NCI-H524 (cell line): ENCODE results near the gene PITRM1.
"Not testable (repeated sequence)": the region's sequence is repeated elsewhere in the genome, so short reads cannot be mapped to it uniquely, and the experiment has no call there.

Experiments used
- DNase-seq, 2 experiments: peaks; one replicate each; lab custom pipeline; 2025; lab: John Stamatoyannopoulos, UW

The PITRM1 gene

GRCh38 chr10:3172446-3173170, at the start of gene PITRM1:
PITRM1 (minus strand) TSS chr10:3172782; CDS start chr10:3172772, 10 bp downstream.
- peak; percentile 45 to 87 for DNase-seq

- DNase-seq = no peak
Measured at GRCh38 chr10:3222068-3222467, 49.5 kb upstream of the PITRM1 start.

- not testable (repeated sequence) for DNase-seq
Measured at GRCh38 chr10:3221601-3222000, 49.0 kb upstream of the PITRM1 start.

GRCh38 chr10:3220853-3221252, 48.3 kb upstream of the PITRM1 start:
- DNase-seq = no peak

- DNase-seq = not testable (repeated sequence)
Measured at GRCh38 chr10:3219021-3219628, 46.5 kb upstream of the PITRM1 start.

- no peak for DNase-seq
Measured at GRCh38 chr10:3217853-3218252, 45.3 kb upstream of the PITRM1 start.

GRCh38 chr10:3217301-3217700, 44.7 kb upstream of the PITRM1 start:
- DNase-seq = no peak

- no peak for DNase-seq
Measured at GRCh38 chr10:3215153-3215775, 42.7 kb upstream of the PITRM1 start.

GRCh38 chr10:3213758-3214515, 41.4 kb upstream of the PITRM1 start:
- no peak for DNase-seq

GRCh38 chr10:3213208-3213607, 40.6 kb upstream of the PITRM1 start:
- DNase-seq = no peak

- no peak for DNase-seq
Measured at GRCh38 chr10:3210251-3210877, 37.8 kb upstream of the PITRM1 start.

GRCh38 chr10:3208481-3209406, 36.2 kb upstream of the PITRM1 start:
- DNase-seq = no peak

- DNase-seq = no peak
Measured at GRCh38 chr10:3207351-3207750, 34.8 kb upstream of the PITRM1 start.

GRCh38 chr10:3206511-3207157, 34.1 kb upstream of the PITRM1 start:
- DNase-seq = no peak

- no peak for DNase-seq
Measured at GRCh38 chr10:3203972-3204371, 31.4 kb upstream of the PITRM1 start.

GRCh38 chr10:3203016-3203811, 30.6 kb upstream of the PITRM1 start:
- no peak for DNase-seq

- no peak for DNase-seq
Measured at GRCh38 chr10:3201796-3202195, 29.2 kb upstream of the PITRM1 start.

GRCh38 chr10:3199488-3199887, 26.9 kb upstream of the PITRM1 start:
- DNase-seq = no peak

- DNase-seq = no peak
Measured at GRCh38 chr10:3198900-3199299, 26.3 kb upstream of the PITRM1 start.
